HepG2 (cell line): ENCODE results near the gene BCAS3. TPM values are rescaled to one million over a fixed set of nuclear protein-coding genes. Genes with fewer than 3 reads are reported as not detected.

Source experiments
- CSRNP1 ChIP-seq: sonication (generic); formaldehyde crosslinking; IDR thresholded peaks from 2 replicates; pipeline ENCODE4 v1.8.1; 2023; ENCODE audit warnings: mild to moderate bottlenecking, missing genetic modification reagents
- DMAP1 ChIP-seq: IDR thresholded peaks from 2 replicates; pipeline ENCODE4 v1.6.1; 2016
- EED ChIP-seq: sonication (generic); formaldehyde crosslinking; IDR thresholded peaks from 2 replicates; pipeline ENCODE4 v1.5.0; 2020; ENCODE audit warnings: mild to moderate bottlenecking, missing genetic modification reagents
- ELF1 ChIP-seq: sonication (generic); formaldehyde crosslinking; IDR thresholded peaks from 2 replicates; pipeline ENCODE4 v1.4.0; 2020; ENCODE audit warnings: missing genetic modification reagents
- FOXO4 ChIP-seq: sonication (generic); formaldehyde crosslinking; conservative IDR thresholded peaks from 2 replicates; pipeline ENCODE4 v1.8.1; 2023; ENCODE audit warnings: missing genetic modification reagents
- JUN ChIP-seq: sonication (generic); formaldehyde crosslinking; IDR thresholded peaks from 2 replicates; pipeline ENCODE4 v1.4.0; 2020; ENCODE audit warnings: mild to moderate bottlenecking, missing genetic modification reagents
- KLF9 ChIP-seq: IDR thresholded peaks from 2 replicates; pipeline ENCODE4 v1.6.1; 2016; ENCODE audit warnings: low read depth
- LRRFIP1 ChIP-seq: sonication (generic); formaldehyde crosslinking; conservative IDR thresholded peaks from 2 replicates; pipeline ENCODE4 v1.4.0; 2020; ENCODE audit warnings: missing genetic modification reagents
- MLLT10 ChIP-seq: sonication (generic); formaldehyde crosslinking; IDR thresholded peaks from 2 replicates; pipeline ENCODE4 v1.4.0; 2020; ENCODE audit warnings: missing genetic modification reagents
- RAD51 ChIP-seq: fragments of 450-650 bp; IDR thresholded peaks from 2 replicates; pipeline ENCODE4 v1.6.1; 2016; ENCODE audit warnings: borderline replicate concordance
- RBM39 ChIP-seq: fragments of 200-400 bp; formaldehyde crosslinking; IDR thresholded peaks from one replicate; pipeline ENCODE4 v1.6.1; 2018; ENCODE audit warnings: antibody characterized with exemption, mild to moderate bottlenecking, low read depth, low read length; ENCODE audit not compliant: poor library complexity, severe bottlenecking
- SKI ChIP-seq: fragments of 450-650 bp; IDR thresholded peaks from one replicate; pipeline ENCODE4 v1.6.1; 2018; ENCODE audit warnings: mild to moderate bottlenecking; ENCODE audit not compliant: partially characterized antibody
- SOX13 ChIP-seq, 3 experiments: fragments of 450-650 bp in 1 of 3; sonication (generic) in 1 of 3; formaldehyde crosslinking in 1 of 3; IDR thresholded peaks in 2 of 3; conservative IDR thresholded peaks in 1 of 3; 2 replicates each; pipeline versions ENCODE4 v1.5.0 to v1.6.1; 2016 to 2020; ENCODE audit warnings: antibody characterized with exemption in 1 of 3, mild to moderate bottlenecking in 1 of 3, missing compliant biosample characterization in 1 of 3, missing genetic modification reagents in 1 of 3, moderate library complexity in 1 of 3
- ZNF160 ChIP-seq: sonication (generic); formaldehyde crosslinking; IDR thresholded peaks from 2 replicates; pipeline ENCODE4 v1.8.0; 2022; ENCODE audit warnings: mild to moderate bottlenecking, inconsistent platforms, missing genetic modification reagents
- ZNF251 ChIP-seq: sonication (generic); formaldehyde crosslinking; IDR thresholded peaks from 2 replicates; pipeline ENCODE4 v1.9.0; 2021; ENCODE audit warnings: mild to moderate bottlenecking, missing genetic modification reagents
- ZNF503 ChIP-seq: sonication (generic); formaldehyde crosslinking; IDR thresholded peaks from 2 replicates; pipeline ENCODE4 v1.4.0; 2020; ENCODE audit warnings: missing genetic modification reagents
- ZNF775 ChIP-seq: sonication (generic); formaldehyde crosslinking; IDR thresholded peaks from 2 replicates; pipeline ENCODE4 v1.4.0; 2020; ENCODE audit warnings: missing genetic modification reagents, mild to moderate bottlenecking, moderate library complexity, borderline replicate concordance
- polyA plus RNA-seq, 8 experiments: library from polyadenylated mRNA; depleted of rRNA in 3 of 8; stranded (reverse) in 7 of 8; unstranded in 1 of 8; fragments of >200 nt; fragmentation: Illumina TruSeq in 4 of 8; extraction: Trizol in 4 of 8; gene quantifications; 2 replicates each; pipeline versions ENCODE4 v1.2.1 to v1.2.3, GENCODE V29; 2011 to 2016; ENCODE audit warnings: low read depth in 4 of 8, missing spikeins in 1 of 8, mixed read lengths in 1 of 8; ENCODE audit not compliant: insufficient read depth in 1 of 8
- total RNA-seq, 5 experiments: library from RNA; depleted of rRNA; stranded (reverse); fragments of >200 nt; fragmentation: Illumina TruSeq; extraction: Trizol; gene quantifications; 2 replicates each; pipeline ENCODE4 v1.2.3, GENCODE V29; 2016; ENCODE audit warnings: low read depth in 1 of 5
- TF ChIP-seq, protein P1 (sequence below): sonication (generic); formaldehyde crosslinking; IDR thresholded peaks from 2 replicates; pipeline ENCODE4 v1.4.0; 2020; ENCODE audit warnings: mild to moderate bottlenecking, missing genetic modification reagents

Gene BCAS3
- total and polyA plus RNA-seq, 2 of the 13 experiments (the other 11 are each of a cell fraction or from before 2014, with no cell fraction given): 10.7 to 11.2 TPM

DNA sequence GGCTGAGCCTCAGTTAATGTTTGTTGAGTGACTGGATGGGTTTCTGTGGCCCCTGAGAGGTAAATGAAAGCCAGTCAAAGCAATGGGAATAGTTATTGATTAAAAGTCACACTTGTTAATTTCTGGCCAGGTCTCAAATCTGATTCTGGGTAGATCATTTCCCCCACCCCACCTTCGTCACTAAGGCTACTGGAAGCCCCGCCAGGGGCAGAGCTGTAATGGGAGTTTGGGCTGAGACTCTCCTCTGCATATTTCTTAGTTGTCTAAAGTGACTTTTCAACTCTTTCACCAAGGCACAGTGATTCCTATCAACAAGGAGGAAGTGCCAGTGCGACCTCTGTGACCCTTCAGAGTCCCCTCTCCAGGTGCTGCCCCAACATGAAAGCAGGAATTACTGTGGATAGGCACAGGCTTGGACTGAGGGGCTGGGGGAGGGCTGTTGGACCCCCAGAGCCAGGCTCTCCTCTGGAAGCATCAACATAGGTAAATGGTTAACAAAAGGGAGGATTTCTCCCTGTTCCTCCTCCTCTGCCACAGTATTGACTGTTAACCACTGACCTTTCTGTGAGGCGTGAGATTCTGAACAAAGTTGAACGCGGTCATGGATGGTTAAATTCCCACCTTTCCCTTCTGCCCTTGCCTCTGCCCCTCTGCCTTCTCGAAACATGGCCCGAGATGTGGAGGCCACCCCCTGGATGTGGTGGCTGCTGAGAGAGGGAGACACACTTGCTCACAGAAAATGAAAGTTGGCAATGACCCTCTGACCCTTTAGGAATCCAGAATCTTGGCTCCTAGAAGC, 701.2 kb downstream of the BCAS3 start (continued):
- no peak for TF ChIP-seq CSRNP1 (CRISPR knock-in tag)
- TF ChIP-seq LRRFIP1 (CRISPR knock-in tag): no peak
- no peak for TF ChIP-seq KLF9 (CRISPR knock-in tag)
- TF ChIP-seq SOX13 (IDR thresholded peaks at IDR 0.05): no peak
- peak in 1 of 2 experiments; percentile 32; a peak in 1 of 4 replicates for TF ChIP-seq SOX13 (CRISPR knock-in tag; conservative IDR thresholded peaks at IDR 0.05 in 1 of 2, IDR thresholded peaks at IDR 0.05 in 1 of 2)
- no peak for TF ChIP-seq FOXO4 (CRISPR knock-in tag)
- TF ChIP-seq RBM39: no peak
- TF ChIP-seq EED (CRISPR knock-in tag): no peak
- TF ChIP-seq, protein P1, sequence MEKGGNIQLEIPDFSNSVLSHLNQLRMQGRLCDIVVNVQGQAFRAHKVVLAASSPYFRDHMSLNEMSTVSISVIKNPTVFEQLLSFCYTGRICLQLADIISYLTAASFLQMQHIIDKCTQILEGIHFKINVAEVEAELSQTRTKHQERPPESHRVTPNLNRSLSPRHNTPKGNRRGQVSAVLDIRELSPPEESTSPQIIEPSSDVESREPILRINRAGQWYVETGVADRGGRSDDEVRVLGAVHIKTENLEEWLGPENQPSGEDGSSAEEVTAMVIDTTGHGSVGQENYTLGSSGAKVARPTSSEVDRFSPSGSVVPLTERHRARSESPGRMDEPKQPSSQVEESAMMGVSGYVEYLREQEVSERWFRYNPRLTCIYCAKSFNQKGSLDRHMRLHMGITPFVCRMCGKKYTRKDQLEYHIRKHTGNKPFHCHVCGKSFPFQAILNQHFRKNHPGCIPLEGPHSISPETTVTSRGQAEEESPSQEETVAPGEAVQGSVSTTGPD (CRISPR knock-in tag): no peak
- no peak for TF ChIP-seq ZNF775 (CRISPR knock-in tag)
- no peak for TF ChIP-seq MLLT10 (CRISPR knock-in tag)
- TF ChIP-seq ELF1: no peak
- no peak for TF ChIP-seq SKI
- no peak for TF ChIP-seq JUN (CRISPR knock-in tag)
- TF ChIP-seq ZNF160 (CRISPR knock-in tag): no peak
- TF ChIP-seq ZNF503: no peak
- no peak for TF ChIP-seq ZNF251 (CRISPR knock-in tag)
- TF ChIP-seq DMAP1 (CRISPR knock-in tag): no peak
- TF ChIP-seq RAD51: no peak
